Stimulated activated naive CD8-positive, alpha-beta T cell treated with anti-CD3 and anti-CD28 coated beads, Interleukin-15, Interleukin-2, amounts not matched to agents 100 ng/mL and 50 ng/mL, for 24 hours (primary cell): ENCODE measurements around the gene EIPR1.
A peak's percentile ranks its signal among the peaks of the same experiment; 100 is the strongest.

Experiments used
- H3K27ac Mint-ChIP-seq: one replicate; pipeline ENCODE4 v1.8.0; 2021; ENCODE audit warnings: mild to moderate bottlenecking, mixed read lengths
- H3K27me3 Mint-ChIP-seq: one replicate; pipeline ENCODE4 v1.8.0; 2021; ENCODE audit warnings: mixed read lengths
- H3K36me3 Mint-ChIP-seq: one replicate; pipeline ENCODE4 v1.8.0; 2021; ENCODE audit warnings: low read depth, mixed read lengths
- H3K4me1 Mint-ChIP-seq: one replicate; pipeline ENCODE4 v1.8.0; 2021; ENCODE audit warnings: low read depth, mixed read lengths
- H3K4me3 Mint-ChIP-seq: one replicate; pipeline ENCODE4 v1.8.0; 2021; ENCODE audit warnings: mild to moderate bottlenecking, mixed read lengths
- H3K9me3 Mint-ChIP-seq: one replicate; pipeline ENCODE4 v1.8.0; 2021; ENCODE audit warnings: mixed read lengths

The EIPR1 gene

DNA sequence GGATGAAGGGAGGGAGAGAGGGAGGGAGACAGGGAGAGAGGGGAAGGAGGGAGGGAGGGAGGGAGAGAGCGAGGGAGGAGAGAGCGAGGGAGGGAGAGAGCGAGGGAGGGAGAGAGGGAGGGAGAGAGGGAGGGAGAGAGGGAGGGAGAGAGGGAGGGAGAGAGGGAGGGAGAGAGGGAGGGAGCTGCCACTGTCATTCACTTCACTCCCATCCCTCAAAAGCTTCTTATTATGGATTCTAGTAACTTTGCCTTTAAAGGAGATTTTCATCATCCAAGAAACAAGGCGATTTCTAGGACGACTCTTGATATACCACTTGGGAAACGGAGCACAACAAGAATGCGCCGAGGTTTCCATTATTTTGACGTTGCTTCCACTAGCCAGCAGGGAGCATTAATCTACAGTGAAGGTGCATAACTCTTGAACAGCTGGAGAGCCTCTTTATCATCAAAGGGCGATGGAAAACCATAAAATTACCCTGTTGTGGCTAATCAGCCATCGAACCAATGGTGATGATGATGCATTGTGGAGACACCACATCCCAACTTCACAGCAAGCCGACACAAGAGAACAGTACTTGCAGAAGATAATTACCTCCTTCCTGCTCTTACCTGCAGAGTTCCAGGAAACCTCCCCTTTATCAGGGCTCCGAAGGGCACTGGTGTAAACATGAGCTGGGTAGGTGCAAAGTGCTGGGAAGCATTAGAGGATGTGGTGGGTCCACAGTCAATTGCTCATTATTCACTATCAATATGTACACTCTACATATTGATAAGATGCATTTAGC, 130.5 kb downstream of the EIPR1 start:
- Mint-ChIP-seq H3K27me3 (no peaks in the 10 kb centered on the region), H3K4me1 (peaks cover 18% of the 10 kb centered on the region), H3K9me3 (peaks cover 8% of the 10 kb centered on the region), H3K27ac (no peak overlapping the region), H3K4me3 (no peak overlapping the region), H3K36me3 (peaks cover 62% of the 10 kb centered on the region)

DNA sequence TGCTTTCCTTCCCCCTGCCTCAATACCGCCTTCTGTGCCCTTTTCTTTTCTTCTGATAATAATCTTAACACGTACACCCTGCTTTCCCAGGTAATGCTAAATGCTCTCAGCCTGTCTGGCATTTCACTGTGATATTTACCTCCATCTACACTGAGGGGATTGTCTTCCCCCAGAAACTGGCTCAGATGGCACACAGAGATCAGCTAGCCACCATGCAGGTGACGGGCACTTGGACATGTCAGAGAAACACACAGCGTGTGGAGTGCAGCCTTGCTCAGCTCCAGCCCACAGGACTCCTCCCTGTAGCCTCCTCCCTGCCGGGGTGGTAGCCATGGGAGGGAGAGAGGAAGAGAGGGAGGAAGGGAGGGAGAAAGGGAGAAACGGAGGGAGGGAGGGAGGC, 131.2 kb downstream of the EIPR1 start:
- no peak overlapping the region for H3K27ac Mint-ChIP-seq
- H3K4me1 Mint-ChIP-seq = peaks cover 25% of the 10 kb centered on the region
- peaks cover 55% of the 10 kb centered on the region for H3K36me3 Mint-ChIP-seq
- no peaks in the 10 kb centered on the region for H3K27me3 Mint-ChIP-seq
- no peak overlapping the region for H3K4me3 Mint-ChIP-seq
- H3K9me3 Mint-ChIP-seq = peaks cover 8% of the 10 kb centered on the region

DNA sequence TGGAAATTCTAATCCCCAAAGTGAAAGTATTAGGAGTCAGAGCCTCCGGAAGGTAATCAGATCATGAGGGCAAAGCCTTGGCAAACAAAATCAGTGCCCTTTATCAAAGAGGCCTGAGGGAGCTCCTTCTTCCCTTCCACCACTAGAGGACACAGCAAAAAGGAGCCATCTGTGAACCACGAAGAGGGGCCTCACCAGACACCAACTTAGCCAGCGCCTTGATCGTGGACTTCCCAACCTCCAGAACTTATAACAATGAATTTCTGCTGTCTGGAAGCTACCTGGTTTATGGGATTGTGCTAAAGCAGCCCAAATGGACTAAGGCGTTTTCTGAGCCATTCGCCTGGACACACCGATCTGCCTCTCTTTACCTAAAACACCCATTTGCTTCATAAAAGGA, 133.1 kb downstream of the EIPR1 start:
- peaks cover 8% of the 10 kb centered on the region for H3K9me3 Mint-ChIP-seq
- H3K4me3 Mint-ChIP-seq = no peak overlapping the region
- peaks cover 38% of the 10 kb centered on the region for H3K36me3 Mint-ChIP-seq
- H3K27me3 Mint-ChIP-seq = no peaks in the 10 kb centered on the region
- peaks cover 26% of the 10 kb centered on the region for H3K4me1 Mint-ChIP-seq
- H3K27ac Mint-ChIP-seq = no peak overlapping the region

DNA sequence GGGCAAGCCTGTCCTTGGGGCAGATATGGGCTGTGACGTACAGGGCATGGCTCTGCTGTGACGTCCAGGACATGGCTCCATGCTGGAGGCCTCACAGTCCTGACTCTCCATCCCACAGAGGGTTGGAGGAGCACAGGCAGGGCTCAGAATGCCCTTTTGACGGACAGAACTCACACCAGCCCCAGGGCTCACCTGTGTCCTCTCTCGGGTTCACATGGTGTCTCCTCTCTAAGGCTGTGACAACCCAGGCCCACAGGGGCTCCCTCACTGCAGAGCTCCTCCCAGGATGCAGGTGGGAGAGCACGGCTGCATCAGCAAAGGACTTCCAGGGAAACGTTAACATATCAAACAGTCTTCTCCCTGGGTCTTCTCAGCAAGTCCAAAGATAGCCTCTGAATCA, 133.8 kb downstream of the EIPR1 start:
- H3K4me3 Mint-ChIP-seq = no peak overlapping the region
- no peak overlapping the region for H3K27ac Mint-ChIP-seq
- no peaks in the 10 kb centered on the region for H3K27me3 Mint-ChIP-seq
- peaks cover 31% of the 10 kb centered on the region for H3K36me3 Mint-ChIP-seq
- H3K9me3 Mint-ChIP-seq = peaks cover 2% of the 10 kb centered on the region
- peaks cover 26% of the 10 kb centered on the region for H3K4me1 Mint-ChIP-seq

DNA sequence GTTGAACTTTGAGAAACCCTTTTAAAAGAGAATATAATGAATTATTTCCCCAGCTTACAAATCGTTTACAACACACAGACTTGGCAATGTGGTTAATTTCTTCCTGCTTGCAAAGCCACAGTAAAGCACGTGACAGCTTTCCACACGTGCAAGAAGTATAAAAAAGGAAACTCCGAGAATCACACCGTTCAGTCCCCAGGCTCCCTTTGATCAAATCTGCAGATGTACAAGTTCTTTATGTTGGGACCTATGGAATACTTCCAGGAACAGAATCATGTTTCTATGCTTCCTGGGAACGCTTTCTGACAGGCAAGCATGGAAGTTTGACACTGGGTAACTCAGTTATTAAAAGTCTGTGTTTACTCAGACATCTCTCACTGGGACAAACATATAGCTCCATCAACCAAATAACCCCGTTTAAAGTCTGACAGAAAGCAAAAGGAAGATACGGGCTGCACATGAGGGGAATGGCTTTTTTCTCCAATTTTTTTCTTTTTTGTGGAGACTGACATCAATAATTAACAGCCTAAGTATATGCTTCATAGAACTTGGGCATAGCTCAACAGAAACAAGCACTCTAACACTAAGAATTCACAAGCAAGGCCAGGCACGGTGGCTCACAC, 134.8 kb downstream of the EIPR1 start:
- no peaks in the 10 kb centered on the region for H3K27me3 Mint-ChIP-seq
- peak overlapping the region; percentile 58 for H3K4me3 Mint-ChIP-seq
- peak overlapping the region; percentile 3 for H3K27ac Mint-ChIP-seq
- peaks cover 26% of the 10 kb centered on the region for H3K4me1 Mint-ChIP-seq
- peaks cover 30% of the 10 kb centered on the region for H3K36me3 Mint-ChIP-seq
- no peaks in the 10 kb centered on the region for H3K9me3 Mint-ChIP-seq

DNA sequence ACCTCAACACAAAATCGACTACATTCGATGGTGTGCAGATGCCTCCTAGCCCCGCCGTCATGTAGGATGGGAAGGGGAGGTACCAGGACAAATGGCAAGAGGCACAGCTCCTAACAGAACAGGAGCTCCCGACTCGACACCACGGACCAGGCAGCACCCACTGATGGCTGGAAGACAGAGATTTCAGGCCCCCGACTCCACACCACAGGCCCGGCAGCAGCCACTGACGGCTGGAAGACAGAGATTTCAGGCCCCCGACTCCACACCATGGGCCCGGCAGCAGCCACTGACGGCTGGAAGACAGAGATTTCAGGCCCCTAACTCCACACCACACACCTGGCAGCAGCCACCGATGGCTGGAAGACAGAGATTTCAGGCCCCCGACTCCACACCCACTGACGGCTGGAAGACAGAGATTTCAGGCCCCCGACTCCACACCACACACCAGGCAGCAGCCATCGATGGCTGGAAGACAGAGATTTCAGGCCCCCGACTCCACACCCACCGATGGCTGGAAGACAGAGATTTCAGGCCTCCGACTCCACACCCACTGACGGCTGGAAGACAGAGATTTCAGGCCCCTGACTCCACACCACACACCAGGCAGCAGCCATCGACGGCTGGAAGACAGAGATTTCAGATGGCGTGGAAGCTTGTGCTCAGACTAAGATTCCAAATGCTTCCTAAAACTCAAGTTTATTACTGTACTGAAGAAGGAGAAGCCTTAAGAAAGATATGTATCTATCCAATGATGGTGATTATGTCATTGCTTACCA, 135.5 kb downstream of the EIPR1 start:
- no peak overlapping the region for H3K27ac Mint-ChIP-seq
- H3K4me1 Mint-ChIP-seq = peaks cover 31% of the 10 kb centered on the region
- H3K27me3 Mint-ChIP-seq = no peaks in the 10 kb centered on the region
- no peak overlapping the region for H3K4me3 Mint-ChIP-seq
- H3K9me3 Mint-ChIP-seq = no peaks in the 10 kb centered on the region
- peaks cover 28% of the 10 kb centered on the region for H3K36me3 Mint-ChIP-seq

DNA sequence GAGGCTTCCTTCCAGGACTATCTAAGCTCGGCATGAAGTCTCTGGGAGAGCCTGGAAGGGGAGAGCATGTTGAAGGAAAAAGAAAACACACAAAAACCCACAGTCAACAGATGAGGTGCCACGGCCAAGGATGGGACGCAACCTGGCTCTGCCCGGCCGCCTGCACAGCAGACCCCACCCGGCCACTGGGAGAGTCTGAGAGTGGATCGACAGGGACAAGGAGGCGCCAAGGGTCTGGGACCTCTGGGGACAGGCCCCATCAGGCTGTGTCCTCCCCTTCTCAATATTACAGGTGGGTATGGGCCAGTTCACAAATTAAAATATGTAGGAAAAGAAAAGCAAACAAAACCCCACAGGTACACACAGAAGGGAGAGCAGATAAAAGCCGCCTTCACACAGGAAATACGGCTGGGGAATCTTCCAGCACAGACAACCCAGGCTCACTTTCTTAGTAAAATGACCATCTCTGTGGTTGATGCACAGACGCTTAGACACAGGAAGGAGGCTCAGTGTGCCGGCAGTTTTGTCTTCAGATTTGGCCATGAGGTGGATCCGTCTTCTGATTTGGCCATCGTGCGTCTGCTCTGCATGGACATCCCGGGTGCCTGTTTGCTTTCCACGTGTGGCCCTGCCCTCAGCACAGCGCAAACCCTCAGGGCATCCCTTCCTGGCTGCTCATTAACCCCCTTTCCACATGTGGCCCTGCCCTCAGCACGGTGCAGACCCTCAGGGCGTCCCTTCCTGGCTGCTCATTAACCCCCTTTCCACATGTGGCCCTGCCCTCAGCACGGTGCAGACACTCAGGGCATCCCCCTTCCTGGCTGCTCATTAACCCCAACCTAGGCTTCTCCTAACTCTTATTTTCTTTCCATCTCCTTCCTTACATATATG, 138.4 kb downstream of the EIPR1 start:
- Mint-ChIP-seq H3K27ac (no peak overlapping the region), H3K9me3 (no peaks in the 10 kb centered on the region), H3K27me3 (no peaks in the 10 kb centered on the region), H3K36me3 (peaks cover 38% of the 10 kb centered on the region), H3K4me3 (no peak overlapping the region), H3K4me1 (peaks cover 43% of the 10 kb centered on the region)

DNA sequence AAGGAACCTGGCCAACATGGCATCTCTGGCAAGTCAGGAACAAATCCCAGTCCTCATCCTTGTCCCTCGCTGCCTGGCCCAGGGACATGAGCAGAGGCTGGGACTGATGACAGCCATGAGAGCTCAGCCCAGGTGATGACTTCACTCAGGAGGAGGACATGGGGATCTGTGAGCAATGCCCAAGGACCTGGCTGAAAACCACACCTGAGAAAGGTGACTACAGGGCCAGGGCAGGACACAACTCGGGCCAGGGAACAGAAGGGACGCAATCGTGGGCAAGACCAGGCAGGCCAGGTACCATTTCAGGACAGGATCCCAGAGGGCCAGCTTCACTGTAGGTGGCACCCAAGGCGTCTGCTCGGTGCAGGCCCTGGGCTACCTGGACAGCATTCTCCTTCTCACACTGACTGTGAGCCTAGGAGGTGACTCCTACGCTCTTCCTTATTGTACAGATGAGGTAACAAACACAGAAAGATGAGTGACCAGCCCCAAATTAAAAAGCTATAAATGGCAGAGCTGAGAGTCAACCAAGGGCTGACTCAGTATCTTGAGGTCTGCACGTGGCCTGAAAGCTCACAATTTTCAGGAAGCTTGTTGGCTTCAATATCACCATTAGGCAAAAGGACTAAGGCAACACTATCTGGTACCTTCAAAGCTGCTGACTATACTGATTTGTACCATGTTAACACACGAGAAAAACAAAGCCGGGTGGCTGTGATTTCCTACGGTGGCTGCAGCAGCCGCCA, 141.1 kb downstream of the EIPR1 start:
- H3K36me3 Mint-ChIP-seq = peaks cover 50% of the 10 kb centered on the region
- H3K4me1 Mint-ChIP-seq = peaks cover 20% of the 10 kb centered on the region
- H3K4me3 Mint-ChIP-seq = no peak overlapping the region
- H3K27ac Mint-ChIP-seq = peak overlapping the region; percentile 38
- no peaks in the 10 kb centered on the region for H3K27me3 Mint-ChIP-seq
- H3K9me3 Mint-ChIP-seq = no peaks in the 10 kb centered on the region

DNA sequence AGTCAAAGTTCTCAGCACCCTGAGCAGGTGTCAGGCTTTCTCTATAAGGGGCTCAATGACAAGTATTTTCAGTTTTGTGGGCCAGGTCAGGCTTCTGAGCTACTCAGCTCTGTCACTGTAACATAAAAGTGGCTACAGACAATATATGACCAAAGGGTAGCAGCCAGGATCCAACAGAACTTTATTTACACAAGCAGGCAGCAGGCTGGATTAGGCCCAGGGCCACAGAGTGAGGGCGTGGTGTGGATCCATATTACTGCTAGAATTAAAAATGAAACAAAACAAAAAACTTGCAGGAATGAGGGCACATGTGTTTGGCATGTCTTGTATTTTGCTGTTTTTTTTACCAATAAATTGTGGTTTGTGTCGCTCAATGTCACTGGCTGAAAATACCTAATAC, 143.7 kb downstream of the EIPR1 start:
- no peak overlapping the region for H3K4me3 Mint-ChIP-seq
- peaks cover 56% of the 10 kb centered on the region for H3K36me3 Mint-ChIP-seq
- H3K27ac Mint-ChIP-seq = no peak overlapping the region

DNA sequence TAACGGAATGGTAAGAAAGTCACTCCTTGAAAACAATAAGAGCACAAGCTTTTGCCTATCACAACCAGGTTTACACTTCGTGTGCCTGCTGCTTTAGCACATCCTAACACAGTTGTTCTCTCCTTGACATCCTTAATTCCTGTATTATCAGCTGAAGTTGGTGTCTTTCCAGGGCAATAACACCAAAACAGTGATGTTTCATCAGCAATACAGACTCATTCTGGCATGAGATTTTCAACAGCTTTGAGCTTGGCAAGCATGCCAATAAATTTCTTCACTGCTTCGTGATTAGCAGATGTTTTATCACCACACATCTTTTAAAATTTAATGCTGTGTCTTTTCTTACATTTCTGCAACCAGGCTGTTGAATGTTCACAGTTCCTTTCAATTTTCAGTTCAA, 148.4 kb downstream of the EIPR1 start:
- peaks cover 40% of the 10 kb centered on the region for H3K4me1 Mint-ChIP-seq
- no peak overlapping the region for H3K27ac Mint-ChIP-seq
- peaks cover 30% of the 10 kb centered on the region for H3K9me3 Mint-ChIP-seq
- H3K36me3 Mint-ChIP-seq = peaks cover 57% of the 10 kb centered on the region
- no peak overlapping the region for H3K4me3 Mint-ChIP-seq
- H3K27me3 Mint-ChIP-seq = no peaks in the 10 kb centered on the region

More for the DNA sequence above, 143.7 kb downstream of the EIPR1 start:
- Mint-ChIP-seq H3K27me3 (no peaks in the 10 kb centered on the region), H3K4me1 (peaks cover 36% of the 10 kb centered on the region), H3K9me3 (peaks cover 11% of the 10 kb centered on the region)

DNA sequence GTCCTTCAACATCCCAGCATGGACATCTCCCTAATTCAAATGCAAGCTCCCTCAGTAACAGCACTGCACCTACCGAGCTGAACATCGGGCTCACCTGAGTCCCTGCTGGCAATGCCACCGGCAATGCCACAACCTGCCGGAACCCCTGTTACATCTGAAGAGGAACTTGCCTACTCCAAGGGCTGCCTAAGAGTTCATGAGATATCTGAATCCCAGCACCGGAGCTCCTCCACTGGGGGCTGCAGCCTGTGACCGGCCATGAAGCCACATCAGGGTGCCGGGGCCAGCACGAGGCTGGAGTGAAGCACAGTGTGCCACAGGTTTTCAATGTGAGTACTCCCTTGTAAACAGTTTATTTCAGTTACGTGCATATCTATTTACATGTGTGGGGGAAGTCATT, 152.9 kb downstream of the EIPR1 start:
- peaks cover 50% of the 10 kb centered on the region for H3K4me1 Mint-ChIP-seq
- H3K27ac Mint-ChIP-seq = peak overlapping the region; percentile 94
- H3K36me3 Mint-ChIP-seq = peaks cover 46% of the 10 kb centered on the region
- peaks cover 36% of the 10 kb centered on the region for H3K9me3 Mint-ChIP-seq
- no peak overlapping the region for H3K4me3 Mint-ChIP-seq
- no peaks in the 10 kb centered on the region for H3K27me3 Mint-ChIP-seq

DNA sequence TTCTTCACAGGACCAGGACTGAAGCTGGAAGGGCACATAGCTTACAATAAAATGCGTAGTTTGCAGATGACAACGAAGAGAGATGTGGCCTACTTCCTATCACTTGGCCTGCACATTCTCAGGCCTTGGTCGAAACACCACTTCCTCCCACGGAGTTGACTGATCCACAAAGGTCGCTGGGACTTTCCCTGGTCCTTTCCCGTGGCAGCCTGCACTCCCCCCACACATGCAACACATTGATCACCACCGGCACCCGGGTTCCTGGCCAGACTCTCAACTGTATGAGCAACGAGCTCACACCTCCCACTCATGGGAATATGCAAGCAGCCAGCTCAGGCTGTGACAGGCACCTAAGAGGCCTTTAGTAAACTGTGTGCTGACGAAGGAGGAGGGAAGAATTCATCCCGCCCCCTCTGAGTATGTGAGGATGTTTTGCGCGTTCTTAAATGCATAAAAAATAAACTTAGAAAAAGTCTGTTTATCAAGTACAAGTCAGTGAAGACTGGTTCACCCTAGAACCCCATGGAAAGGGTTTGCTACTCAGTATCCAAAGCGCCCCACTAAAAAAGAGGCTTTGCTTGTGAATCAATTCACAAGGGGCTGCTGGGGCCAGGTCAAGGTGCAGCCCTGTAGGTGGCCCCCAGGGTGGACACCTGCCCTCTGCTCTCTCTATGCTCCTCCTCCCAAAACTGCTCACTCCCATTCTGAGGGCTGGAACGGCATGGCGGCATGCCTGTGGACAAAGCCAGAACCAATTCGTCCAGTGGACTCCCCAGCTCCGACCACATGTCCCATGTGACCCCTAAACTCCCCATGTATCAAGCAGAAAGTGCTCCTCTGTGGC, 154.3 kb downstream of the EIPR1 start:
- Mint-ChIP-seq H3K9me3 (peaks cover 33% of the 10 kb centered on the region), H3K4me3 (peak overlapping the region; percentile 54), H3K36me3 (peaks cover 39% of the 10 kb centered on the region), H3K27me3 (no peaks in the 10 kb centered on the region), H3K4me1 (peaks cover 46% of the 10 kb centered on the region), H3K27ac (peak overlapping the region; percentile 94)

DNA sequence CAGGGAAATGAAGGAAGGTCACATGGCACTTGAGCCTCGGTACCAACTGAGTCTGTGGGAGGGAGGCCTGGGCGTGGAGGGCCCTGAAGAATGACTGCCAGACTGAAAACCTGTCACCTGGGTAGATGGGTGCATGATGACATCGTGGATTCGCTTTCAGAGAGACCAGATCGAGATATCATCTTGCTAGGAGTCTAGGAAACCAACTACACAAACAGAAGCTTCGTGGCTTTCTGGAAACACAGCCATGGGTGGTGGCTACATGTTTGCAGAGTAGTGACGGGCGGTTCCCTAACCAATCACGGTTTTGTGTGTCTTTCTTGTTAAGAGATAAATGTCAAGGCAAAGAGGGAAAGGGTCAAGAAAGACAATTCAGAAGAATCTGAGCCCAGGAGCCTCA, 155.0 kb downstream of the EIPR1 start:
- Mint-ChIP-seq H3K36me3 (peaks cover 34% of the 10 kb centered on the region), H3K4me1 (peaks cover 49% of the 10 kb centered on the region), H3K4me3 (peak overlapping the region; percentile 54), H3K27me3 (no peaks in the 10 kb centered on the region), H3K9me3 (peaks cover 33% of the 10 kb centered on the region), H3K27ac (peak overlapping the region; percentile 94)
